ENCODE measurements around the gene GDF11. TPM values are rescaled to one million over a fixed set of nuclear protein-coding genes. Genes with fewer than 3 reads are reported as not detected.

GDF11 gene
- total and polyA plus RNA-seq, 2 of the 4 experiments (the other 2 are of a cell fraction): 2.7 to 12.9 TPM

- TF ChIP-seq MAFK (IDR thresholded peaks at IDR 0.05; ENCODE audit: low read depth, low read length) (no peak), RAD21 (IDR thresholded peaks at IDR 0.05; ENCODE audit: low read length) (no peak), CHD1 (IDR thresholded peaks at IDR 0.05; ENCODE audit: low read depth, low read length) (no peak), FOS (IDR thresholded peaks at IDR 0.05; ENCODE audit: low read depth, low read length) (no peak)
- TF ChIP-seq, protein P1, sequence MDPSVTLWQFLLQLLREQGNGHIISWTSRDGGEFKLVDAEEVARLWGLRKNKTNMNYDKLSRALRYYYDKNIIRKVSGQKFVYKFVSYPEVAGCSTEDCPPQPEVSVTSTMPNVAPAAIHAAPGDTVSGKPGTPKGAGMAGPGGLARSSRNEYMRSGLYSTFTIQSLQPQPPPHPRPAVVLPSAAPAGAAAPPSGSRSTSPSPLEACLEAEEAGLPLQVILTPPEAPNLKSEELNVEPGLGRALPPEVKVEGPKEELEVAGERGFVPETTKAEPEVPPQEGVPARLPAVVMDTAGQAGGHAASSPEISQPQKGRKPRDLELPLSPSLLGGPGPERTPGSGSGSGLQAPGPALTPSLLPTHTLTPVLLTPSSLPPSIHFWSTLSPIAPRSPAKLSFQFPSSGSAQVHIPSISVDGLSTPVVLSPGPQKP (IDR thresholded peaks at IDR 0.05; ENCODE audit: borderline replicate concordance, low read depth, low read length): no peak
Measured at GRCh38 chr12:55737581-55738122, 5.3 kb upstream of the GDF11 start (continued).

Measured in IMR-90 (cell line).